DOHH2 (cell line): ENCODE data around the gene CHST13.

ENCODE experiments used
- H3F3A ChIP-seq: fragments of 200-600 bp; sonication (generic), shearing (Covaris generic); 2 replicates; pipeline ENCODE4 v1.6.0; 2016; ENCODE audit warnings: antibody characterized with exemption, mild to moderate bottlenecking; ENCODE audit not compliant: control insufficient read depth, insufficient read depth
- H3K27ac ChIP-seq: fragments of 200-600 bp; sonication (generic); 2 replicates; pipeline ENCODE4 v1.5.1; 2014; ENCODE audit warnings: low read depth, mild to moderate bottlenecking, low read length, moderate library complexity
- H3K27me3 ChIP-seq: fragments of 200-600 bp; sonication (generic); 2 replicates; pipeline ENCODE4 v1.6.1; 2014; ENCODE audit warnings: mild to moderate bottlenecking, low read length, mixed read lengths; ENCODE audit not compliant: control insufficient read depth
- H3K36me3 ChIP-seq: fragments of 200-600 bp; sonication (generic); 2 replicates; pipeline ENCODE4 v1.6.1; 2014; ENCODE audit warnings: mild to moderate bottlenecking, low read length, moderate library complexity, mixed read lengths; ENCODE audit not compliant: control insufficient read depth
- H3K4me1 ChIP-seq: fragments of 200-600 bp; sonication (generic); 2 replicates; pipeline ENCODE4 v1.6.1; 2014; ENCODE audit warnings: mild to moderate bottlenecking, low read length, mixed read lengths; ENCODE audit not compliant: control insufficient read depth
- H3K4me2 ChIP-seq: fragments of 200-600 bp; sonication (generic); 2 replicates; pipeline ENCODE4 v1.6.0; 2014; ENCODE audit warnings: mild to moderate bottlenecking, low read length, moderate library complexity
- H3K4me3 ChIP-seq: fragments of 200-600 bp; sonication (generic); 2 replicates; pipeline ENCODE4 v1.5.1; 2014; ENCODE audit warnings: mild to moderate bottlenecking, low read length, mixed read lengths
- H3K79me2 ChIP-seq: fragments of 200-600 bp; sonication (generic); 2 replicates; pipeline ENCODE4 v1.6.1; 2014; ENCODE audit warnings: mild to moderate bottlenecking, low read length, mixed read lengths; ENCODE audit not compliant: control insufficient read depth
- H3K9me2 ChIP-seq: fragments of 200-600 bp; sonication (generic); replicated peaks from 2 replicates; pipeline ENCODE4 v1.6.1; 2014; ENCODE audit warnings: mild to moderate bottlenecking, low read length, mixed read lengths; ENCODE audit not compliant: control insufficient read depth
- H3K9me3 ChIP-seq: fragments of 200-600 bp; sonication (generic); 2 replicates; pipeline ENCODE4 v1.6.1; 2014; ENCODE audit warnings: antibody characterized with exemption, low read length, mixed read lengths; ENCODE audit not compliant: control insufficient read depth, insufficient read depth
- H4K20me1 ChIP-seq: fragments of 200-600 bp; sonication (generic); 2 replicates; pipeline ENCODE4 v1.6.0; 2014; ENCODE audit warnings: low read depth, mild to moderate bottlenecking, antibody characterized with exemption, low read length, moderate library complexity; ENCODE audit not compliant: control insufficient read depth, insufficient read depth
- EZH2phosphoT487 ChIP-seq: fragments of 200-600 bp; sonication (generic); IDR thresholded peaks from 2 replicates; pipeline ENCODE4 v1.6.1; 2017; ENCODE audit warnings: borderline replicate concordance, mild to moderate bottlenecking, antibody characterized with exemption, low read length, moderate library complexity, mixed read lengths
- TF ChIP-seq, protein P1 (sequence below): fragments of 200-600 bp; sonication (generic); IDR thresholded peaks from one replicate; pipeline ENCODE4 v1.5.1; 2014; ENCODE audit warnings: antibody characterized with exemption, mild to moderate bottlenecking, low read depth, low read length; ENCODE audit not compliant: poor library complexity, severe bottlenecking

Gene CHST13

DNA sequence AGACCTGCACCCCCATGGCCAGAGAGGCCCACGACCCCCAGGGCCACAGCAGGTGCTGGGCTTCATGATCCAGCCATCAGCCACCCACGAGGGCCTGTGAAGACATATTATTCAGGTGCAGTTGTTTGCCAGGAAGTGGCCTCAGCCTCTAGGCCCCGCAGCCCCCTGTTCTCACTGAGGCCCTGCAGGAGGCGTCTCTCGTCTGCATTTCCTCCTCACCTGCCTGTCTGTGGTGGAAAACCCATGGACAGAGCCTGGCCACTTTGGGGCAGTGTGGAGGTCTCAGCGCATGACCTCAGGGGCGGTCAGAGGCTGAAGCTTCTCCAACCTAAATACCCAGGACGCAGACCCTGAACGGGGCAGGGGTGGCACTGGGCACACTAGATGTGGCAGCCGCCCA is 25.0 kb upstream of the CHST13 start:
- Histone ChIP-seq H3K36me3 (no peaks in the 10 kb centered on the region), H3F3A (no peaks in the 10 kb centered on the region), H3K4me2 (no peak overlapping the region), H3K4me1 (no peaks in the 10 kb centered on the region), H3K79me2 (no peaks in the 10 kb centered on the region), H4K20me1 (no peaks in the 10 kb centered on the region), H3K27ac (no peak overlapping the region), H3K9me3 (no peaks in the 10 kb centered on the region), H3K27me3 (no peaks in the 10 kb centered on the region), H3K4me3 (no peak overlapping the region), H3K9me2 (no peaks in the 10 kb centered on the region)
- TF ChIP-seq, protein P1, sequence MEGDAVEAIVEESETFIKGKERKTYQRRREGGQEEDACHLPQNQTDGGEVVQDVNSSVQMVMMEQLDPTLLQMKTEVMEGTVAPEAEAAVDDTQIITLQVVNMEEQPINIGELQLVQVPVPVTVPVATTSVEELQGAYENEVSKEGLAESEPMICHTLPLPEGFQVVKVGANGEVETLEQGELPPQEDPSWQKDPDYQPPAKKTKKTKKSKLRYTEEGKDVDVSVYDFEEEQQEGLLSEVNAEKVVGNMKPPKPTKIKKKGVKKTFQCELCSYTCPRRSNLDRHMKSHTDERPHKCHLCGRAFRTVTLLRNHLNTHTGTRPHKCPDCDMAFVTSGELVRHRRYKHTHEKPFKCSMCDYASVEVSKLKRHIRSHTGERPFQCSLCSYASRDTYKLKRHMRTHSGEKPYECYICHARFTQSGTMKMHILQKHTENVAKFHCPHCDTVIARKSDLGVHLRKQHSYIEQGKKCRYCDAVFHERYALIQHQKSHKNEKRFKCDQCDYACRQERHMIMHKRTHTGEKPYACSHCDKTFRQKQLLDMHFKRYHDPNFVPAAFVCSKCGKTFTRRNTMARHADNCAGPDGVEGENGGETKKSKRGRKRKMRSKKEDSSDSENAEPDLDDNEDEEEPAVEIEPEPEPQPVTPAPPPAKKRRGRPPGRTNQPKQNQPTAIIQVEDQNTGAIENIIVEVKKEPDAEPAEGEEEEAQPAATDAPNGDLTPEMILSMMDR = no peak
- TF ChIP-seq EZH2phosphoT487 = no peak

GRCh38 chr3:126499401-126499800 is 24.6 kb upstream of the CHST13 start:
- H3K9me3 ChIP-seq = no peaks in the 10 kb centered on the region
- H3K4me3 ChIP-seq = no peak overlapping the region
- H3F3A ChIP-seq = no peaks in the 10 kb centered on the region
- no peak for TF ChIP-seq EZH2phosphoT487
- TF ChIP-seq, protein P1 = no peak
- no peaks in the 10 kb centered on the region for H3K9me2 ChIP-seq
- H3K27me3 ChIP-seq = no peaks in the 10 kb centered on the region
- no peaks in the 10 kb centered on the region for H3K4me1 ChIP-seq
- no peaks in the 10 kb centered on the region for H3K79me2 ChIP-seq
- no peaks in the 10 kb centered on the region for H4K20me1 ChIP-seq
- no peaks in the 10 kb centered on the region for H3K36me3 ChIP-seq
- H3K4me2 ChIP-seq = no peak overlapping the region
- H3K27ac ChIP-seq = no peak overlapping the region

GRCh38 chr3:126500016-126500415 is 23.9 kb upstream of the CHST13 start:
- no peak overlapping the region for H3K4me3 ChIP-seq
- H4K20me1 ChIP-seq = no peaks in the 10 kb centered on the region
- no peak overlapping the region for H3K4me2 ChIP-seq
- no peaks in the 10 kb centered on the region for H3K4me1 ChIP-seq
- no peaks in the 10 kb centered on the region for H3K9me3 ChIP-seq
- TF ChIP-seq EZH2phosphoT487 = no peak
- TF ChIP-seq, protein P1 = no peak
- H3K27me3 ChIP-seq = no peaks in the 10 kb centered on the region
- H3K36me3 ChIP-seq = no peaks in the 10 kb centered on the region
- H3K27ac ChIP-seq = no peak overlapping the region
- H3K9me2 ChIP-seq = no peaks in the 10 kb centered on the region
- H3F3A ChIP-seq = no peaks in the 10 kb centered on the region
- no peaks in the 10 kb centered on the region for H3K79me2 ChIP-seq

GRCh38 chr3:126501054-126501453 is 22.9 kb upstream of the CHST13 start:
- H3F3A ChIP-seq = no peaks in the 10 kb centered on the region
- H3K4me1 ChIP-seq = no peaks in the 10 kb centered on the region
- TF ChIP-seq EZH2phosphoT487 = no peak
- TF ChIP-seq, protein P1 = no peak
- no peaks in the 10 kb centered on the region for H3K9me3 ChIP-seq
- no peak overlapping the region for H3K4me3 ChIP-seq
- no peaks in the 10 kb centered on the region for H3K9me2 ChIP-seq
- no peaks in the 10 kb centered on the region for H3K27me3 ChIP-seq
- no peak overlapping the region for H3K4me2 ChIP-seq
- H3K36me3 ChIP-seq = no peaks in the 10 kb centered on the region
- H3K79me2 ChIP-seq = no peaks in the 10 kb centered on the region
- H4K20me1 ChIP-seq = no peaks in the 10 kb centered on the region
- H3K27ac ChIP-seq = no peak overlapping the region
